ENCODE results near the gene FURIN.
"Not testable (repeated sequence)": the region's sequence is repeated elsewhere in the genome, so short reads cannot be mapped to it uniquely, and the experiment has no call there.

GRCh38 chr15:90928106-90928505, 59.7 kb downstream of the FURIN start:
- TF ChIP-seq POLR2AphosphoS5 (IDR thresholded peaks at IDR 0.05; ENCODE audit: insufficient read depth in 1 of 2, low read depth in 1 of 2); CTCF (IDR thresholded peaks at IDR 0.05); POLR2A (IDR thresholded peaks at IDR 0.05): not testable (repeated sequence)

Measured in vagina (tissue), 2 donors.